H1 (cell line): Measurements from ENCODE around the gene TNFRSF13B. TPM values are rescaled to one million over a fixed set of nuclear protein-coding genes. Genes with fewer than 3 reads are reported as not detected.
"Not testable (repeated sequence)": the region's sequence is repeated elsewhere in the genome, so short reads cannot be mapped to it uniquely, and the experiment has no call there.

ENCODE experiments used
- CTCF ChIA-PET: fragments of 300-600 bp; sonication (Branson Sonifier 250); formaldehyde crosslinking; loops from one replicate; lab custom pipeline; 2021; ENCODE audit not compliant: partially characterized antibody; lab: Charles Lee
- POLR2A ChIA-PET: fragments of 300-600 bp; sonication (Branson Sonifier 250); formaldehyde crosslinking; loops from one replicate; lab custom pipeline; 2021; ENCODE audit warnings: inconsistent platforms; ENCODE audit not compliant: partially characterized antibody; lab: Charles Lee
- DNase-seq, 2 experiments: peaks; one replicate each; pipeline versions ENCODE4 v3.0.0 to v3.0.0-alpha.2; 2010 to 2022; ENCODE audit warnings: low spot score in 2 of 2, low read depth in 1 of 2, mixed read lengths in 1 of 2
- FAIRE-seq: peaks from 2 replicates; lab custom pipeline; 2011; peaks lifted over from hg19 to GRCh38; lab: Jason Lieb, UNC
- H2AFZ ChIP-seq: 2 replicates; pipeline ENCODE4 v1.8.1; 2012; ENCODE audit warnings: low read length, inconsistent platforms
- H2AK5ac ChIP-seq: 2 replicates; pipeline ENCODE4 v1.6.1; 2013; ENCODE audit warnings: low read depth, low read length
- H2BK120ac ChIP-seq: replicated peaks from 2 replicates; pipeline ENCODE3; 2013; ENCODE audit warnings: low read depth, low read length, inconsistent platforms
- H2BK12ac ChIP-seq: 2 replicates; pipeline ENCODE4 v1.6.1; 2013; ENCODE audit warnings: low read depth, low read length
- H2BK15ac ChIP-seq: 2 replicates; pipeline ENCODE4 v1.6.1; 2013; ENCODE audit warnings: low read length
- H2BK20ac ChIP-seq: 2 replicates; pipeline ENCODE4 v1.6.1; 2013; ENCODE audit warnings: low read length
- H2BK5ac ChIP-seq: 2 replicates; pipeline ENCODE4 v1.6.1; 2013; ENCODE audit warnings: low read depth, low read length
- H3K14ac ChIP-seq: 2 replicates; pipeline ENCODE4 v1.6.1; 2013; ENCODE audit warnings: inconsistent platforms; ENCODE audit not compliant: insufficient read length
- H3K18ac ChIP-seq: 2 replicates; pipeline ENCODE4 v1.6.1; 2013; ENCODE audit warnings: low read length; ENCODE audit errors: extremely low read depth
- H3K23ac ChIP-seq: 2 replicates; pipeline ENCODE4 v1.6.1; 2013; ENCODE audit warnings: inconsistent platforms; ENCODE audit not compliant: insufficient read length
- H3K23me2 ChIP-seq: 2 replicates; pipeline ENCODE4 v1.6.1; 2013; ENCODE audit warnings: low read depth, low read length
- H3K27ac ChIP-seq: 2 replicates; pipeline ENCODE4 v1.6.1; 2011; ENCODE audit warnings: low read depth, low read length, inconsistent platforms
- H3K27me3 ChIP-seq, 4 experiments: replicated peaks in 1 of 4; 1 replicate in 1 of 4; 2 replicates in 3 of 4; pipeline versions ENCODE4 v1.6.1 to v1.8.1; 2011 to 2013; ENCODE audit warnings: low read length in 3 of 4, mild to moderate bottlenecking in 3 of 4, inconsistent platforms in 2 of 4, mixed read lengths in 2 of 4, moderate library complexity in 1 of 4; ENCODE audit not compliant: control insufficient read depth in 3 of 4, insufficient read depth in 3 of 4; ENCODE audit errors: extremely low read depth in 1 of 4
- H3K36me3 ChIP-seq, 4 experiments: 2 replicates each; pipeline versions ENCODE4 v1.6.1 to v1.8.1; 2011 to 2013; ENCODE audit warnings: mild to moderate bottlenecking in 4 of 4, low read length in 3 of 4, moderate library complexity in 2 of 4, control low read depth in 1 of 4, inconsistent platforms in 1 of 4; ENCODE audit not compliant: insufficient read depth in 4 of 4, control insufficient read depth in 2 of 4
- H3K4ac ChIP-seq: replicated peaks from 2 replicates; pipeline ENCODE3; 2013; ENCODE audit warnings: low read length, low read depth, mixed read lengths, inconsistent platforms; ENCODE audit not compliant: insufficient read length
- H3K4me1 ChIP-seq, 4 experiments: replicated peaks in 1 of 4; 1 replicate in 1 of 4; 2 replicates in 3 of 4; pipeline versions ENCODE4 v1.6.1 to v1.8.1; 2011 to 2013; ENCODE audit warnings: low read length in 3 of 4, inconsistent platforms in 2 of 4, mixed read lengths in 1 of 4; ENCODE audit not compliant: insufficient read depth in 4 of 4, control insufficient read depth in 3 of 4
- H3K4me2 ChIP-seq, 2 experiments: 2 replicates each; pipeline versions ENCODE4 v1.6.1 to v1.8.1; 2011 to 2013; ENCODE audit warnings: low read depth in 2 of 2, low read length in 2 of 2, control low read depth in 1 of 2, inconsistent platforms in 1 of 2, mild to moderate bottlenecking in 1 of 2; ENCODE audit not compliant: insufficient read depth in 1 of 2
- H3K4me3 ChIP-seq, 4 experiments: fragments of 200-600, 300-600 bp in 1 of 4; sonication (generic), shearing (Covaris generic), sonication (Bioruptor Twin) in 1 of 4; 2 replicates each; pipeline versions ENCODE4 v1.5.1 to v1.8.1; 2011 to 2016; ENCODE audit warnings: low read length in 4 of 4, low read depth in 3 of 4, control low read depth in 2 of 4, inconsistent platforms in 2 of 4, mild to moderate bottlenecking in 2 of 4, mixed read lengths in 1 of 4, moderate library complexity in 1 of 4; ENCODE audit not compliant: insufficient read depth in 2 of 4; ENCODE audit errors: extremely low read depth in 1 of 4
- H3K56ac ChIP-seq: replicated peaks from 2 replicates; pipeline ENCODE3; 2013; ENCODE audit warnings: low read depth, mild to moderate bottlenecking, mixed read lengths, low read length, inconsistent platforms; ENCODE audit not compliant: insufficient read length
- H3K79me1 ChIP-seq: 2 replicates; pipeline ENCODE4 v1.6.1; 2013; ENCODE audit warnings: low read depth, low read length, control low read depth
- H3K79me2 ChIP-seq, 2 experiments: 2 replicates each; pipeline versions ENCODE4 v1.6.1 to v1.8.1; 2012 to 2013; ENCODE audit warnings: low read length in 2 of 2, mild to moderate bottlenecking in 2 of 2, inconsistent platforms in 1 of 2; ENCODE audit not compliant: insufficient read depth in 2 of 2, control insufficient read depth in 1 of 2
- H3K9ac ChIP-seq, 4 experiments: replicated peaks in 1 of 4; 1 replicate in 1 of 4; 2 replicates in 3 of 4; pipeline versions ENCODE4 v1.6.1 to v1.8.1; 2011 to 2013; ENCODE audit warnings: low read depth in 3 of 4, low read length in 3 of 4, control low read depth in 2 of 4, mild to moderate bottlenecking in 2 of 4, moderate library complexity in 2 of 4, inconsistent platforms in 1 of 4; ENCODE audit errors: extremely low read depth in 1 of 4
- H3K9me3 ChIP-seq, 2 experiments: 2 replicates each; pipeline versions ENCODE4 v1.6.1 to v1.8.1; 2012 to 2013; ENCODE audit warnings: mild to moderate bottlenecking in 2 of 2, moderate library complexity in 2 of 2, control low read depth in 1 of 2, inconsistent platforms in 1 of 2, low read depth in 1 of 2, low read length in 1 of 2, mixed read lengths in 1 of 2; ENCODE audit not compliant: insufficient read depth in 2 of 2
- H4K20me1 ChIP-seq, 2 experiments: replicated peaks in 1 of 2; 2 replicates each; pipeline versions ENCODE3 to v1.8.1; 2011 to 2013; ENCODE audit warnings: inconsistent platforms in 2 of 2, low read length in 2 of 2, mild to moderate bottlenecking in 1 of 2; ENCODE audit not compliant: insufficient read depth in 2 of 2, control insufficient read depth in 1 of 2
- H4K5ac ChIP-seq: 2 replicates; pipeline ENCODE4 v1.6.1; 2013; ENCODE audit warnings: low read length, low read depth, mixed read lengths, inconsistent platforms; ENCODE audit not compliant: insufficient read length
- H4K8ac ChIP-seq: 2 replicates; pipeline ENCODE4 v1.8.0; 2013; ENCODE audit warnings: mild to moderate bottlenecking, moderate library complexity, low read length, inconsistent platforms; ENCODE audit not compliant: insufficient read depth; ENCODE audit errors: extremely low read depth
- H4K91ac ChIP-seq: replicated peaks from 2 replicates; pipeline ENCODE3; 2013; ENCODE audit warnings: low read length, mixed read lengths, inconsistent platforms; ENCODE audit not compliant: insufficient read length
- WGBS, 2 experiments: shearing (Covaris generic) in 1 of 2; methylation state at CpG; one replicate each; pipeline versions ENCODE4 v1.1.6 to v1.1.7; 2013 to 2015; ENCODE audit warnings: low lambda C conversion rate in 2 of 2, mixed read lengths in 2 of 2, inconsistent platforms in 1 of 2, low coverage in 1 of 2, missing lambda C conversion rate in 1 of 2; ENCODE audit not compliant: insufficient replicate concordance in 2 of 2, insufficient coverage in 1 of 2, insufficient read length in 1 of 2; ENCODE audit errors: extremely low coverage in 1 of 2, missing lambda C conversion rate in 1 of 2; 5-methylcytosine and 5-hydroxymethylcytosine counted together
- polyA plus RNA-seq, 7 experiments: library from polyadenylated mRNA; depleted of rRNA in 3 of 7; stranded (reverse) in 5 of 7; unstranded in 2 of 7; fragments of >200 nt in 5 of 7; fragments of 200-250 nt in 2 of 7; gene quantifications; 1 replicate in 5 of 7; 2 replicates in 1 of 7; 4 replicates in 1 of 7; pipeline versions ENCODE4 v1.2.1 to v1.2.3, GENCODE V29; 2011 to 2013; ENCODE audit warnings: missing spikeins in 2 of 7, mixed read lengths in 2 of 7
- total RNA-seq: library from RNA; stranded (reverse); fragmentation: NEBNext Ultra II Directional; extraction: Animal tissue kit (Norgen Biotek cat#: 25700); gene quantifications from 2 replicates; pipeline ENCODE4 v1.2.1, GENCODE V29; 2021

The TNFRSF13B gene
- total and polyA plus RNA-seq, 2 of the 8 experiments (the other 6 are each of a cell fraction or from before 2014, with no cell fraction given): not detected

DNA sequence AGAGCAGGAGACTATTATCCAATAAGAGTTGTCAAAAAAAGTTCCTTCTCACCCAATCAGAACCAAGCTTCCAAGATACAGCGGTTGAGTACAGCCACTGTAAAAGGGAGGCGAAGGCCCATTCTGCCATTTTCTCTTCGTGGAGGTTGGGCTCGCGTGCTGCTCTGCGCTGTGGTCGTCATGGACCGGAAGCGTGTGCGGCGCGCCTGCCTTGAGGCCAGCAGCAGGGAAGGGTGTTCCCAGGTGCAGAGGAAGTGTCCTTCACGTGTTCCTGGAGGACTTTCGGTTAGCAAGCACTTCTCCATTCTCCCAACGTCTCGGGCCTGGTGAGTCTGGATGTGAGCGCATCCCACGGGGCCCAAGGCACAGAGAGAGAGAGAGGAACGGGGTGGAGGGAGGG lies 78.4 kb downstream of the TNFRSF13B start:
- H3K56ac ChIP-seq, H2BK12ac ChIP-seq, H3K9ac ChIP-seq, H3K79me1 ChIP-seq, H2BK5ac ChIP-seq, H3K23me2 ChIP-seq, H3K27ac ChIP-seq, H3K9me3 ChIP-seq, H3K4me3 ChIP-seq, FAIRE-seq, H4K20me1 ChIP-seq, H3K18ac ChIP-seq, H3K23ac ChIP-seq, H2AFZ ChIP-seq, POLR2A ChIA-PET, H3K79me2 ChIP-seq, H4K91ac ChIP-seq, H2BK15ac ChIP-seq, CTCF ChIA-PET, H4K8ac ChIP-seq, H2BK120ac ChIP-seq, H3K4me1 ChIP-seq, H4K5ac ChIP-seq, H2AK5ac ChIP-seq, H2BK20ac ChIP-seq, H3K14ac ChIP-seq, H3K4ac ChIP-seq, H3K36me3 ChIP-seq, DNase-seq, H3K27me3 ChIP-seq, H3K4me2 ChIP-seq: not testable (repeated sequence)
- WGBS, 2 experiments: 94% methylated on average over 14 of the region's 19 CpGs; no CpG with 5 or more reads in 1 of the 2 experiments

DNA sequence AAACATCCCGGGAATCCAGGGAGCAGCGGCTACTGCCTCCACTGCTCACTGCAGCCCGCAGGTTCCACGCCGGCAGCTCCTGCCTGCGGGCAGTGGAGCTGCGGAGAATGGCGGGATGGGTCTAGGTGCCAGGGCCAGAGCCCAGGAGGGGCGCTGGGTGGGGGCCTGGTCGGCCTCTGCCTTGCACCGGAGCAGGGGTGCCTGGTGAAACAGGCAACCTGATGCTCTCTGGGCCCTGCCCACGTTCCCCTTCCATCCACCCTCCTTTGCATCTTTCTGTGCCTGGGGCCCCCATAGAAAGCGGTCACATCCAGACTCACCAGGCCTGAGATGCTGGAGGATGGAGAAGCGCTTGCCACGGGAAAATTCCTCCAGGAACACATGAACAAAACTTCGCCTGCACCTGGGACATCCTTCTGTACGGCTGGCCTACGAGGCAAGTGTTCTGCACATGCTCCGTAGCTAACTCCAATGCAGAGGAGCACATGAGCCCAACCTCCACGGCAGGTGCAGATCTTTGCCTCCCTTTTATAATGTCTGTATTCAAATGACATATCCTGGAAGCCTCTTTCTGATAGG lies 79.0 kb downstream of the TNFRSF13B start:
- H3K23ac ChIP-seq, H4K91ac ChIP-seq, H2BK5ac ChIP-seq, H3K27me3 ChIP-seq, H3K18ac ChIP-seq, H3K9me3 ChIP-seq, H3K79me1 ChIP-seq, H3K79me2 ChIP-seq, H3K9ac ChIP-seq, CTCF ChIA-PET, H2AK5ac ChIP-seq, H3K14ac ChIP-seq, H4K8ac ChIP-seq, H2AFZ ChIP-seq, FAIRE-seq, H3K36me3 ChIP-seq, H3K4me1 ChIP-seq, H3K4ac ChIP-seq, H3K4me3 ChIP-seq, H3K27ac ChIP-seq, H2BK120ac ChIP-seq, DNase-seq, POLR2A ChIA-PET, H4K20me1 ChIP-seq, H4K5ac ChIP-seq, H3K56ac ChIP-seq, H3K4me2 ChIP-seq, H3K23me2 ChIP-seq, H2BK12ac ChIP-seq, H2BK15ac ChIP-seq, H2BK20ac ChIP-seq: not testable (repeated sequence)
- 91% methylated on average over 13 of the region's 20 CpGs; no CpG with 5 or more reads in 1 of the 2 experiments for WGBS, 2 experiments
